ENCODE measurements around the gene CEACAM21. TPM values are rescaled to one million over a fixed set of nuclear protein-coding genes. Genes with fewer than 3 reads are reported as not detected.

Gene CEACAM21
- total and polyA plus RNA-seq, 3 donors from 2014 or later: 0.71 to 3.6 (median 1.3) TPM

- H3K36me3 ChIP-seq (ENCODE audit: low read depth, missing control alignments): no peaks in the 10 kb centered on the region
- H3K9me3 ChIP-seq: no peaks in the 10 kb centered on the region
- no peak overlapping the region for H3K27ac ChIP-seq
- 73 to 74% methylated on average over 7 to 8 of the region's 8 CpGs for WGBS, 2 donors
- no peaks in the 10 kb centered on the region for H3K27me3 ChIP-seq
- no peak for DNase-seq
- H3K4me3 ChIP-seq: no peak overlapping the region
- intact Hi-C loops (cut with DNase I; ENCODE audit: low total_unique reads): no loop called here
- no peaks in the 10 kb centered on the region for H3K4me1 ChIP-seq
- TF ChIP-seq CTCF (IDR thresholded peaks at IDR 0.05) (no peak), POLR2A (IDR thresholded peaks at IDR 0.05) (no peak)
Observed at GRCh38 chr19:41627966-41628675, 52.2 kb downstream of the CEACAM21 start.

Other genes starting within 250 kb of the CEACAM21 start
- gene TGFB1, start 222.2 kb upstream of the CEACAM21 start, total RNA-seq: 10 to 100 TPM; 12.7 to 17.0 TPM
- 19.8 TPM for gene TGFB1, start 222.2 kb upstream of the CEACAM21 start, polyA plus RNA-seq (ENCODE audit: insufficient read depth, low read depth, low replicate concordance)
- 10 to 100 TPM in 1 of 2 donors, 1 to 10 TPM in 1; 6.7 to 13.5 TPM for gene B9D2, start 212.0 kb upstream of the CEACAM21 start, total RNA-seq
- gene B9D2, start 212.0 kb upstream of the CEACAM21 start, polyA plus RNA-seq (ENCODE audit: insufficient read depth, low read depth, low replicate concordance): 14.6 TPM
- gene TMEM91, start 199.6 kb upstream of the CEACAM21 start, total RNA-seq: 10 to 100 TPM; 17.0 to 32.9 TPM
- gene TMEM91, start 199.6 kb upstream of the CEACAM21 start, polyA plus RNA-seq (ENCODE audit: insufficient read depth, low read depth, low replicate concordance): 33.2 TPM
- 10 to 100 TPM; 19.1 to 23.8 TPM for gene EXOSC5, start 178.8 kb upstream of the CEACAM21 start, total RNA-seq
- 28.0 TPM for gene EXOSC5, start 178.8 kb upstream of the CEACAM21 start, polyA plus RNA-seq (ENCODE audit: insufficient read depth, low read depth, low replicate concordance)
- gene BCKDHA, start 178.3 kb upstream of the CEACAM21 start, total RNA-seq: 10 to 100 TPM; 80.8 to 81.3 TPM
- 53.1 TPM for gene BCKDHA, start 178.3 kb upstream of the CEACAM21 start, polyA plus RNA-seq (ENCODE audit: insufficient read depth, low read depth, low replicate concordance)
- 1 to 10 TPM; 1.0 to 1.2 TPM for gene B3GNT8, start 148.8 kb upstream of the CEACAM21 start, total RNA-seq
- gene B3GNT8, start 148.8 kb upstream of the CEACAM21 start, polyA plus RNA-seq (ENCODE audit: insufficient read depth, low read depth, low replicate concordance): 1.3 TPM
- 10 to 100 TPM; 26.7 to 35.8 TPM for gene DMAC2, start 136.3 kb upstream of the CEACAM21 start, total RNA-seq
- gene DMAC2, start 136.3 kb upstream of the CEACAM21 start, polyA plus RNA-seq (ENCODE audit: insufficient read depth, low read depth, low replicate concordance): 24.6 TPM
- gene ERICH4, start 133.0 kb upstream of the CEACAM21 start, total RNA-seq: 1 to 10 TPM in 1 of 2 donors, not detected in 1; 1.8 TPM
- gene ERICH4, start 133.0 kb upstream of the CEACAM21 start, polyA plus RNA-seq (ENCODE audit: insufficient read depth, low read depth, low replicate concordance): 0.61 TPM
- 1 to 10 TPM in 1 of 2 donors, not detected in 1; 1.7 TPM for gene CEACAM4, start 50.9 kb downstream of the CEACAM21 start, total RNA-seq
- gene CEACAM4, start 50.9 kb downstream of the CEACAM21 start, polyA plus RNA-seq (ENCODE audit: insufficient read depth, low read depth, low replicate concordance): 0.47 TPM
- gene CEACAM7, start 112.1 kb downstream of the CEACAM21 start, total RNA-seq: under 1 TPM; 0.19 to 0.39 TPM
- not detected for gene CEACAM7, start 112.1 kb downstream of the CEACAM21 start, polyA plus RNA-seq (ENCODE audit: insufficient read depth, low read depth, low replicate concordance)
- under 1 TPM; 0.24 to 0.50 TPM for gene CEACAM5, start 132.5 kb downstream of the CEACAM21 start, total RNA-seq
- 0.33 TPM for gene CEACAM5, start 132.5 kb downstream of the CEACAM21 start, polyA plus RNA-seq (ENCODE audit: insufficient read depth, low read depth, low replicate concordance)
- gene CEACAM6, start 179.4 kb downstream of the CEACAM21 start, total RNA-seq: under 1 TPM in 1 of 2 donors, not detected in 1; 0.31 TPM
- gene CEACAM6, start 179.4 kb downstream of the CEACAM21 start, polyA plus RNA-seq (ENCODE audit: insufficient read depth, low read depth, low replicate concordance): 0.29 TPM
- gene CEACAM3, start 220.4 kb downstream of the CEACAM21 start, total RNA-seq: not detected
- not detected for gene CEACAM3, start 220.4 kb downstream of the CEACAM21 start, polyA plus RNA-seq (ENCODE audit: insufficient read depth, low read depth, low replicate concordance)

All from testis (tissue), 3 donors.